Stimulated activated CD8-positive, alpha-beta memory T cell treated with anti-CD3 and anti-CD28 coated beads, Interleukin-7, amount 100 ng/mL, for 4 hours (primary cell): ENCODE data around the gene NKX2-3.

Experiments used
- DNase-seq, 2 donors: peaks; one replicate each; pipeline ENCODE4 v3.0.0-alpha.2; 2020; ENCODE audit warnings: low read depth in 2 of 2

The NKX2-3 gene

DNA sequence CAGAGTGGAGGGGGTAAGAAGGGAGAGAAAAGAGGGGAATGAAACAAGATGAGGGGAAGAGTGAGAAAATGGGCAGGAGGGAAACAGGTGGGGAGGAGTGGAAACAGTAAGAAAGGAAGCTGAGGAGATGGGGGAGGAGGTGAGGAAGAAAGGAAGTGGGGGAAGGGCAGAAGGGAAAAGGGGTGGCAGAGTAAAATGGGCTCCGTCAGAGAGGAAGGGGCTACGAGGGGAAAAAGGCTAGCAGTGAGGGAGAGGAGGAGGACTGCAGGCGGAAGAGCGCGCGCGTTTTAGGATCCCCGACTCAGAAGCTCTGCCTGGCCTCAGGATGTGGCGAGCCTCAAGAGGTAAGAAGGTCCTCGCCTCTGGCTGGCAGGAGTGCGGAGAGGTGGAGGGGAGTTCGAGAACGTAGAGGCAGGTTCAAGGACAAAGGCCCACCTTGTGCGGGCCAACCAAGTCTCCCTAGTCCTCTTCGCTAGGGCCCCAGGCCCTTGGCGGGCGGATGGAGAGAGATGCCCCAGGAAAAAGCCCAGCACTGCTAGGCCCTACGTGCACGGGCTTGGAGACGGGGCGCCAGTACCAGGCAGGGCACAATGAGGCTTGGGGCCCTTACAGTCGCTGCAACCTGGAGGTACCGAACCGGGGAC lies 5.8 kb upstream of the NKX2-3 start:
- DNase-seq = no peak

DNA sequence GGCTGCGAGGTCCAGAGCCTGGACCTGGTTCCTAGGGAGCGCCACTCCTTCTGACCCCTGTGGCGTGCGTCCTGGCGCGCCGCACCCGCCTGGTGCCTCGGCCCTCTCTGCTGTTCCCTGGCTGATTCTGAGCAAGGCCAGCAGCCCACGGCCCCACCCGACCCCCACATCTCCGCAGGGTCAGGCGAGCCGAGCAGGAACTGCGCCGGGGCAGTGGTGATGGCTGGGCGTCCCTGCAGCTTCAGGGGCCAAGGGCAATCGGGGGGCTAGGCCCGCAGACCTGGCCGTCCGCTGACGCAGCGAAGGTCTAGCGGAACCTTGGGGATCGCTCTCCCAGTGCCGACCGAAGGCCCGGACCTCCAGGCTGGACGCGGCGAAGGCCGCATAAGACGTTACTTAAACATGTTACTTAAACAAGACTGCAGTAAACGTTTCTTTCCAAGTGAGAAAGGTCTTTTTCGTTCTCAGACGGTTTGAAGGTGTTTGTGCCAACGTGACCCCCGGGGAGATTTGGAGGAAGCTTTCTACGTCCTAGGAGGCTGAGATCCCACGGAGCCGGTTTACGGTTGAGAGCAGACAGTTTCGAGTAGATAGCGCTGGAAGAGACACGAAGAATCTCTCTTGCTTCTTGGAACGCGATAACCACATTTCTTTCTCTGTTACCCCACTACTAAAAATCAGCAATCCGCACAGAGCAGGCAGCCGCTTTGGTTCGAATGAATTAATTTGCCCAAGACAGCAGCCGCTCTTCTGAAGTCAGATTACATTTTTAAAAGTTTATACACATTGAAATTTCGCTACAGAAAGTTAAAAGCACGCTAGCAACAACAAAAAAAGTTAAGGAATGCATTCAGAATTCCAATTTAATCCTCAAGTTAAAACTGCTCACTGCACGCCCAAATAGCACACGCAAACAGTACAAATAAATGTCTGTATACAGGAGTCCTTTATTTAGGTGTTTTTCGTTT lies 4.9 kb upstream of the NKX2-3 start:
- no peak for DNase-seq

DNA sequence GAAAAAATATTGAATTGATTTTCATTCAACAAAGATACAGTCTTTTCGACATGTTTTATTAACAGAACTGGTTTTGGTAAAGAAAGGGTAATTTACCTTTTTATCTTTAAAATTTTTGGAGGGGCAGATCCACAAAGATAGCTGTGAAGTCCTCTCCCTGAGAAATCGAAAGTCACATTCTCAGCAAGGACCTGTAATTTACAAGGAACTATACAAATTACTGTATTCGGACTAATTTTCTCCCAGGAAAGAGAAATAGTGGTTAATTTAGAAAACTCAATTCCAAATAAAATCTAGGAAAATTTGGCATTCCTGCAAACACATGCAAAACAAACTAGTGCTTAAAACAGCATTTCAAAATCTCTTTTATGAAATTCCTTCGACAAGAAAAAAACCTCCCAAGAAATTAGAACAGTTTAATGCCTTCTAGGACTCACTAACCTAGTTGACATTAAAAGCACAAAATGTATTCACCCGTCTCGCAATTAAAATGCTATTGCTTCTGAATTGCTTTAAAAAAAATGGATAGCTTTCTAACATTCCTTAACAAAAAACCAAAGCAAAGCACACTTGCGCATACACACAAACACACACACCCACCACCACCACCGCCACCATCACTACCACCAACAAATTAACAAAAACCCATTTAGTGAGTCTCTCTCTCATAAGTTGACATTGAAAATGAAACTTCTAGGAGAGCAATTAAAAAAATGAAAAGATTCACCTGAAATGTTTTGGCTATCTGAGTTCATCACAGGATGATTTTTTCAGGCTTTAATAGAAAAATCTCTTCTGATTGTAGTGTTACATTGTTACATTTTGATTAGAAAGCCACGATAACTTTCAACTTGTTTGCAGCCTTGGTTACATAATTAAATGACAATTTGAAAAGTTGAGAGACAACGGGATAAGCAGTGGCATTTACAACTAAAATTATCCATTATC lies 4.0 kb upstream of the NKX2-3 start:
- DNase-seq = no peak

GRCh38 chr10:99529591-99530107 lies 3.1 kb upstream of the NKX2-3 start:
- no peak for DNase-seq

DNA sequence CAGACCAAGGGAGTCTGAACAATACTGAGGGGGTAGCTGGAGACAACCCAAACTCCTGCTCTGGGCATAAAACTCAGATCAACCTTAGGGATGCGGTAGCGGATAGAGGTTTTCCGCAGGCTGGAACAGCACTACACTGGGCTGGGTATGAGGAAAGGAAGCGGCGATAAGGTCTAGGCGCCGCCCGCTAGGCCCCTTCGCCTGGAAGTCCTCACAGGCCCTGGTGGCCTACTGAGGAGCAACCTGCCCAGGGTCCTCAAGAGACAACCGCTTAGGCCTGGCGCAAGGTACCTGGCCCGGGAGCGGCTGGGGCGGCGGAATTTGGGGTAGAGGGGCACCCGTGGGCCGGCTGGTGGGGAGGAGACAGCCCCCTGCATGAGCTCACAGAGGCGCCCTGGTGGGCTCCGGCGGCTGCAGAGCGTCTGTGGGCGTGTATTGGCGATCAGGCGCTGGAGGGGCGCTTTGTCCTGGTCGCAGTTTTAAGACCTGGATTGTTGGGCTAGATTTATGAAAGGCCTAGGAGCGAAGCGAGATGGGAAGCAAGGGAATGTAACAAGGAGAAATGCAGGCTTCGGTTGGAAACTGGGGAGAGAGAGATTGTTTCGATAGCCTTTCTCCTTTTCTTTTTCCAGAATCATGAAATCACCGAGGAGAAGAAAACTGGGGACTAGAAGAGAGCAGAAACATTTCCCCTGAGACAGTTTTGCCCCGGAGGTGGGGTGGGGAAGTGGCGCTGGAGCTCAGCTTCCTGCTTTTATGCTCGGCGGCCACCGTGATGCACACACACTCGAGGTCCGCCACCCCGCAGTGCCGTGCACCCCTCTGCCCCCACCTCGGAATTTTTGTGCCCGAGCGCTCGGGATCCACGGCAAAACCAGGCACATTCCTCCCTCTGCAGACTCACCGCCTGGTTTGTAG lies 2.4 kb upstream of the NKX2-3 start:
- no peak for DNase-seq

- DNase-seq = no peak
Measured at GRCh38 chr10:99531026-99531695, 1.6 kb upstream of the NKX2-3 start.

DNA sequence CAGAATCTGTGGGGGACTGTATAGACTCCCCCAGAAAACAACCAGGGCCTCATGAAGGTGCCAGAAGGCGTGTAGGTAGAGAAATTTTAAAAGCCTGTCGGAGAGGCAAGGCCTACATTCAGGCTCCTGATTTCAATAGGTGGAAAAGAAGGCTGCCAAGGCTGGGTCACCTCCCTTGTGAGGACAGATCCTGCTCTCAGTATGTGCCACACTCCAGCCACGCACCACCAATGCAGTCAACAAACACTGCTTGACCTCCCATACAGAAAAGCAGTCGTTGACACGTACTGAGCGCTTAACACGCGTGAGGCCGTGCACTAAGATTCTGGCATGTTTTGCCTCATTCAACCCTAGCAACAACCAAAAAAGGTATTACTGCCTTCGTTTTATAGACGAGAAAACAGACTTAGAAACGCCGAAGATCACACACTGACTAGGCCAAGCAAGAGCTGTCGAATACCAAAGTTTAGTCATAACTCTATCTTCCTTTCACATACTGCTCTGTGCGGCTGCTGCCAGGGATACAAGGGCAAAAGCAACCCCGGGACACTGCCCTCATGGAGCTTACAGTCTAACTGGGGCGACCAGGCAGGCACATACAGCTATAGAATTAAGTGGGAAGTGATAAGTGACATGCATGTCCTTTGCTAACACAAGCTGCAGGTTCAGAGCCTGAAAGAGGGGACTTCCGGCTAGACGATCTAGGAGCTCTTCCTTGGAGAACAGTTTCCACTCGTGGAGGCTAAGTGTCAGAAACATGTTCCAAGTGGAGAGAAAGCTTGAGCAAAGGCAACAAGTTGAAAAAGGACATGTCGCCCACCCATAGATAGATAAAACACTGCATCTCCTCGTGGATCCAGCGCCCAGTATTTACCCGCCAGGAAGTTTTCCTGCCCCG lies 797 bp upstream of the NKX2-3 start:
- no peak for DNase-seq

DNA sequence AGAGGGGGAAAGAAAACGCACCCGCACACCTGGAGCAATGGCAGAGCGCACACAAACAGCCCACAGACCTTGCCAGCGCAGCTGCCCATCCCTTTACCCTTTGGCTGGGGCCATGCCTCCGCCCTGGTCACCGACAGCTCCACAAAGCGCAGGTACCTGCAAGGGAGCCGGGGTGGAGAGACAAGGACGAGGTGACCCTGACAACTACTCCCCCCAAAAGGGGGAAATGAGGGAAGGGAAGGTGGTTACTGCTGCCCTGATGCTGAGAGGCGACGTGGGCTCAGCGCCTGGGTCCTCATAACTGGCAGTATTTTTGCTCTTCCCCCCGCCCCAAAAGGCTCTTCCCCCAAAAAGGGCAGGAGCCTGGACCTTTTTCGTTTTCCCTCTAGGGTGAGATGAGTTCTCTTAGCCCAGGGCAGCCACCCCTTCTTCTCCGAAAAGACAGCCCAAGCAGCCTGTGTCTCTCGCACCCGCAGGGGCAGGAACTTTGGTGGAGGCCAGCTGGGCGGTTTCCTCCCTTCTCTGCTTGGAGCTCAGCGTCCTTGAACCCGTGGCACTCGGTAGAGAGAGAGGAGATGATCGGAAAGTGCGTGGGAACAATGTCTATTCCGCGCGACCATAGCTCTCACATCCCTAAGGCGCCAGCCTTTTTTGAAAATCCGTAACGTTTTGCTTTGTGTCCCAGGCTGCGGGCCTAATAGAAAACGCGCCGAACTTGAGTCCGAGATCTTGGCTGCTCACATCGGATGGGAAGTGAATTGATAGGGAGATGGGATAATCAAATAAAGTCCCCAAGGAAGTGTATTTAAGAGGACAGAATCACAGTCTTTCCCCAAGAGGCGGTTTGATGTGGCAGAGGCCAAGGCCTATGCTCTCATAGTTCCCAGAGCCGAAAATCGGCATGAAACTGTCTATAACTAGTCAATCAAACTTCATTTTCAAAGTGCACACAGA lies 1.0 kb downstream of the NKX2-3 start:
- DNase-seq = no peak

- no peak for DNase-seq
Measured at GRCh38 chr10:99534450-99534938, 1.8 kb downstream of the NKX2-3 start.

GRCh38 chr10:99534939-99535763 lies 2.4 kb downstream of the NKX2-3 start:
- no peak for DNase-seq

- DNase-seq = no peak
Measured at GRCh38 chr10:99535764-99536337, 3.1 kb downstream of the NKX2-3 start.

DNA sequence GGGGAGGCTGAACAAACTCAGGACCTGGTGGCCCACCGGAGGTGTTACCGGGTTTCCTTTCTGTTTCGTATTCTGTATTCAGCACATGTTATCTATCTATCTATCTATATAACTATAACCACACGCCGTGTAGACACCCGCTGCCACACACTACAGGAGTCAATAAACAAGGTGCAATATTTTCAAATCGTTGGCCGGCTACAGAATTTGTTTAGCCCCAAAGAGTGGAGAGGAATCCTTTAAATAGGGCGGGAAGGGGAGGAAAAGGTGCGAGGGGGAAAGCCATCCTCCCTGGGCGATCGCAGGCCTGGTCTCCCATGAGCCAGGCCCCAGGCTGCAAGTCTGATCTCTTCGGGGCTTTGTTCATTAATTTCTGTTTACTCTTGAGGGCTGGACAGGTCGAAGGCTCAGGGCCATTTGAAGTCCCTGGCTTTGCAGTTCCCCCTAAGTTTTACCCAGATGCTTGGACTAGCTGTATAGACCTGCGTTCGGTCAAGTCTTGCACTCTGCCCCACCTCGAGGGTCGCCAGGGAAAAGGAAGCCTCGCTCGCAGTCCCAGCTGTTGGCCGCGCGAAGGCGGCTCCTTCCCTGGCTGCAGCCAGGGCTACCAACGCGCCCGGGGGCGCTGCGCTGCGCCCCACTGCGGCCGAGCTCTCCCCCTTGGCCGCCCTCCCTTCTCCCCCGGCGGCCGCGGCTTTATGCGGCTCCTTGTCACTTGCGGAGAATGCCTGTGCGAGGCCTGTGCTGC lies 3.8 kb downstream of the NKX2-3 start:
- no peak for DNase-seq

DNA sequence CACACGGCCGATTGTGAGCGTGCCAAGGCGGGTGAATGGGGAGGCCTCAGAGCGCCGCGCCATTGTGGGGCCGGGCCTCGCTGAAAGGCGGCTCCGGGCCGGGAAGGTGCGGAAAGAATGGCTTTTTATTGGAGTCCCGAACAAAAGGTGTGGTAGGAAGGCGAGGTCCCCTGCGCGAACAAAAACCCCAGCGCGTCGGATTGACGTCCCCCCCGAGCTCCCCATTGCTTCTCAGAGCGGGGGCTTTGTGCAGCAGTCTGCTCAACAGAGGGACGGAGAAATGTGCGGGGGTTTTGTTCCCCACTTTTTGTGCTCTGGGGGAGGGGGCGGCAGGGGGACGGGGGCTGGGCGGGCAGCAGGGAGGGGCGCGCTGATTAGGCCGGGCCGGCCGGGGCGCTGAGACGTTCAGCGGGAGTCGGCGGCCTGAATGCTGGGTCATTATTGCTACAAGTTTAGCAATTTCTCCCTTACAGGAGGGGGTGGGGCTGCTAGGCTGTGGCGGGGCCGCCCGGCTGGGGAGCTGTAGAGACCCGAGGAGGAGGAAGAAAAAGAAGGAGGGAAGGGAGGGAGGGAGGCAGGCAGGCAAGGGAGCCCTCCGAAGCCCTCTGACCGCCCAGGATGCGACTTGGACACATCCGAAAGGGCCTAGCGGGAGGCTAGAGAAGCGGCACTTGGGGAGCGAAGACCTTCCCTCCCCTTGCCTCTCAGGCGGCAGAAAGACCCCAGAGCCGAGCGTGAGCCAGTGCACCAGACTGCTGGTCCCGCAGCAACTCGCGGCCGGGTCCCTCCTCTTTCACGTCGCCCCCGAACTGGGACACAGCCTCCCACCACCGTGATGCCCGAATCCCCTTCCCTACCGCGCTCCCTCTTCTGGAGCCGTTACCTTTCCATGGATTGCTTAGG lies 4.6 kb downstream of the NKX2-3 start:
- no peak for DNase-seq
